ENCODE results near the gene CDC42BPA.

CDC42BPA gene

DNA sequence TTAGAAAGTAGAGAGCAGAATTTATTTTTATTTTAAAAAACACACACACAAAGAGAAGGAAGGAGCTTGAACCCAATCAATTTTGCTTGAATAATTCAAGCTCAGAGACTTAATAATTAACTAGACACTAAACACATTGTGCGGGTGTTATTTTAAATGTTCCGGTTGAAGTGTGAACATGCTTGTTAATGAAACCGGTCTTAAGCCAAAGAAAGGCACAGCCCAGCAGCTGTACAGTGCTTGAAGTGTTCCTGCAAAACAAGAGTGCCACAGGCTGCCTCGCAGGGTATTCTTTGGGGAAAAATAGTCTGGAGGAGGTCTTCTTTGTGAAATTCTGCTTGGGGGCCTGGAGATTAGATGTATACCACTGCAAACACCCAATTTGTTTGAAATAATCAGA lies 2.2 kb upstream of the CDC42BPA start:
- no peak for TF ChIP-seq Cebpa-rat (IDR thresholded peaks at IDR 0.05)
- H3K27ac ChIP-seq = no peak overlapping the region
- H3K4me1 ChIP-seq = peaks cover 20% of the 10 kb centered on the region
- no peak overlapping the region for H3K9ac ChIP-seq
- peaks cover 18% of the 10 kb centered on the region for H3K27me3 ChIP-seq
- no peaks in the 10 kb centered on the region for H3K9me3 ChIP-seq
- no peak overlapping the region for H3K4me2 ChIP-seq
- H4K20me1 ChIP-seq = peaks cover 12% of the 10 kb centered on the region
- H3K4me3 ChIP-seq = no peak overlapping the region
- no peaks in the 10 kb centered on the region for H3K36me3 ChIP-seq

DNA sequence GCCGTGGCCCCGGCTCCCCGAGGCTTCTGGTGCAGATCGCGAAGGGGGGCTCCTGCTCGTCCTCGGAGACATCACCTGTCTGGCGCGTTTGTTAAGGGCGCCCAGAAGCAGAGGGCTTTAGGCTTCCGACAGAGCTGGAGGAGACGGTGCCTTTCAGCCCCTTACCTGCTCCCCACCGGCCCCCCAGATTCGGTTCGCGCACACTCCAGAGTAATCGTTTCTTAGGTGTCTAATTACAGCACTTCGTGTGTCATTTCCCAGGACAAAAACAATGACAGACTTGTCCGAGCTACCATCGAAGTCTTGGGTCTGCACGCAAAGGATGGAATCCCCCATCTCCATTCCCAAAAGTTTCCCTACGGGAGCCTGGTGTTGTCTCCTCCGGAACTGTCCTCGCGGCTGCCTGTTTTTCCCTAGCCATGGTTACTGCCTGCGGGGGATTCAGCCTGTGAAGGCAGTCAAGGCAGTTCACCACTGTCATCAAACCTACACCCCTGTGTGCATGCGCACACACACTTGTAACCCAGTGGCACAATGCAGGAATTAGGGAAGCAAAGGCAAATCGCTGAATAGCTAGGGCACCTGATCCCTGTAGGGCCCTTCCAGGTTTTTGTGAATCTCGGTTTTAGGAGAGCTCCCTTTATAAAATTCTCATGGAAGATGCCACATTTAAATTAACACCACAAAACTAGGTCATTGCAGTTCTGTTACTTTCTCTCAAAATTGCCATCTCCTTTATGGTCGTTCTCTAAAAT lies 738 bp upstream of the CDC42BPA start:
- H3K36me3 ChIP-seq = no peaks in the 10 kb centered on the region
- peak overlapping the region; percentile 70; the same call in 1 of the 2 replicates for H3K27ac ChIP-seq
- no peak for TF ChIP-seq Cebpa-rat (IDR thresholded peaks at IDR 0.05)
- H3K4me1 ChIP-seq = peaks cover 29% of the 10 kb centered on the region
- H3K9me3 ChIP-seq = no peaks in the 10 kb centered on the region
- H4K20me1 ChIP-seq = peaks cover 12% of the 10 kb centered on the region
- peaks cover 18% of the 10 kb centered on the region for H3K27me3 ChIP-seq
- H3K4me3 ChIP-seq = peak overlapping the region; percentile 83
- H3K9ac ChIP-seq = peak overlapping the region; percentile 77
- H3K4me2 ChIP-seq = peak overlapping the region; percentile 82

DNA sequence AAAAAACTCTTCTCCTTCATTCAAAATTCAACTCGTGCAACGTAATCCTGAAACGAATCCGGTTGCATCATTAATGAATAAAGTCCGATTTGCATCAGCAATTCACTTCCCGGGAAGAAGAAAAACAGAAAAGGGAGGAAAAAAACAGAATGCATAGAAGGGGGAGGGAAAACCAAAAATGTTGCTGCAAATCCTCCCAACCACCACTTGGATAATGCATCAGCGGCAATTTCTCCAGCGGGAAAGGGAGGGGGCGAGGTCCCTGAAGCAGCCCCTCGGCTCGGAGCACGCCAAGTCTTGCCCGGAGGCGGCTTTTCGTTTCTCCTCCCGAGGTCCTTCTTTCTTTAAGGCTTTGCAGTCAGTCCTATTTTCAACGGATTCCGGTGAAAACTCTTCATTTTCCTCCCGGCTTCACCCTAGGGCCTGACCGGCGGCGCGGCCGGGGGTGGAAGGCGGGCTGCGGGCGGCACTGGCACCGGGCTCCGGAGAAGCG lies 723 bp downstream of the CDC42BPA start:
- H3K36me3 ChIP-seq = no peaks in the 10 kb centered on the region
- H3K4me3 ChIP-seq = peak overlapping the region; percentile 83
- TF ChIP-seq Cebpa-rat (IDR thresholded peaks at IDR 0.05) = no peak
- peak overlapping the region; percentile 77 for H3K9ac ChIP-seq
- H4K20me1 ChIP-seq = peaks cover 12% of the 10 kb centered on the region
- peaks cover 18% of the 10 kb centered on the region for H3K27me3 ChIP-seq
- H3K4me2 ChIP-seq = peak overlapping the region; percentile 82
- peak overlapping the region; percentile 70 for H3K27ac ChIP-seq
- no peaks in the 10 kb centered on the region for H3K9me3 ChIP-seq
- peaks cover 29% of the 10 kb centered on the region for H3K4me1 ChIP-seq

DNA sequence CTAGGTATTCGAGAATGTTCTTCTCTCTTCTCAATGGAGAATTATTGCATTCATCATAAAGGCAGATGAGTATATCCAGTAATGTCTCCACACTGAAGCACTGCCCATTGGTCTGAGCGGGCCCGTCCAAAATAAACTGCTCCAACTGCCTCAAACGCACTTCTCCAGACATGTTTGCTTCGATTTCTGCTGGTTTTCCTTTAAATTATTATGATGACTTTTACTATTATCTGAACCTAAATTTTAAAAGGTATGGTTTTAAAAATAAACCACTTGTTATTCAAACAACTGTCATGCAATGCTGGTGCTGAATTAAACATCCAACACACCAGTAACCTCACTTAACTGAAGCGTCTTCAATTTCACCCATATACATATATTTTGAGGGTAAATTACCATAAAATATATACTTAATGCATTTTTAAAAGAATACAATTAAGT lies 1.3 kb downstream of the CDC42BPA start:
- Histone ChIP-seq H3K36me3 (no peaks in the 10 kb centered on the region), H3K27me3 (peaks cover 18% of the 10 kb centered on the region), H4K20me1 (peaks cover 12% of the 10 kb centered on the region), H3K9ac (no peak overlapping the region), H3K4me2 (peak overlapping the region; percentile 82), H3K9me3 (no peaks in the 10 kb centered on the region), H3K27ac (no peak overlapping the region), H3K4me1 (peaks cover 29% of the 10 kb centered on the region), H3K4me3 (peak overlapping the region; percentile 83)
- no peak for TF ChIP-seq Cebpa-rat (IDR thresholded peaks at IDR 0.05)

DNA sequence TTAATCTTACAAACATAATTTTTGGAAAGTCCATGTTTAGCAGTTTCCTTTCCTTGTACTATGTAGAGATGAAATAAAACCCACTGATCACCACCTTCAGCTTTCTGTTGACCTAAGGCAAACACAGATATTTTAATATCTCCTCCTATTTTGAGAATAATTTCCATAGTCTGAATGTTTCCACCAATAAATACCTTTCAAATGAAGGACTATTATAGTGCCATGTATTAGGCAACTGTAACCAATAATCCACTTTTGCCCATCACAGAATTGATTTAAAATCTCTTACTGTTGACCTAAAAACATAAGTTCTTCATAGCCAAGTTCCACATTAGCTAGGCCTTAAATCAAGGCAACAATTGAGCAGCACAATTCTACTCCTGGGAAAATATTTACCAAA lies 1.8 kb downstream of the CDC42BPA start:
- Histone ChIP-seq H3K4me3 (peak overlapping the region; percentile 83), H3K27ac (no peak overlapping the region), H3K36me3 (no peaks in the 10 kb centered on the region), H3K4me2 (peak overlapping the region; percentile 82), H4K20me1 (peaks cover 12% of the 10 kb centered on the region), H3K9ac (no peak overlapping the region), H3K4me1 (peaks cover 29% of the 10 kb centered on the region), H3K9me3 (no peaks in the 10 kb centered on the region), H3K27me3 (peaks cover 18% of the 10 kb centered on the region)
- TF ChIP-seq Cebpa-rat (IDR thresholded peaks at IDR 0.05) = no peak

DNA sequence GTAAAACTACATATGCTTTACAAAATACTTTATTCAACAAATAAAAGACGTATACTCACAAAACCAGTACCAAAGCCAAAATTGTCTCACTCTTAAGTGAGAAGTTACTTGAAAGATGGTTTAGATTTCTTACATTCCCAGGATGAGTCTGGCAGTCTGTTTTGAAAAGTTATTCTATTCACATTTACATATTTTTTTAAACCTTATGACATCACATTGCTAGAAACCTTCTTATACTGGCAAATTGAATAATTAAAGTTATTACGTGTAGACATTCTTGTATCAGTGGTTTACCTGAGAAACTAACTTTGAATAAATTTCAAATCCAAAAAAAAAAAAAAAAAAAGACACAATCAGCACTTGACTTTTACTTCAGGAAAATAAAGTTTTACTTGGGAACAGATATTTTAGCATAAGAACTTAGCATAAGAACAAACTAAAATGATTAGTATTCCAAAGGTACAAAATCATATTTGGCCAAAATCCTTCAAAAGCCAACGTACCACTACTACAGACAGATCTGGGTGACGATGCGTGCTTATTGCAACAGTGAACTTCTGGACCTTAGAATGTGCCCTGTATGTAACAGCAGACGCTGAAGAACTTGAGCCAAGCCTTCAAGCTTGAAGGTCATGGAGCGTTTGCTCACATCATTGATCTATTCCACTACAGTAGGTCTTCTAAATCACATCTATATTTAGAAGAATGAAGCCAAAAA lies 2.5 kb downstream of the CDC42BPA start:
- peaks cover 15% of the 10 kb centered on the region for H3K27me3 ChIP-seq
- peak overlapping the region; percentile 82 for H3K4me2 ChIP-seq
- peak overlapping the region; percentile 83 for H3K4me3 ChIP-seq
- peaks cover 29% of the 10 kb centered on the region for H3K4me1 ChIP-seq
- no peak overlapping the region for H3K9ac ChIP-seq
- H4K20me1 ChIP-seq = peaks cover 12% of the 10 kb centered on the region
- TF ChIP-seq Cebpa-rat (IDR thresholded peaks at IDR 0.05) = no peak
- H3K36me3 ChIP-seq = no peaks in the 10 kb centered on the region
- no peak overlapping the region for H3K27ac ChIP-seq
- H3K9me3 ChIP-seq = no peaks in the 10 kb centered on the region

DNA sequence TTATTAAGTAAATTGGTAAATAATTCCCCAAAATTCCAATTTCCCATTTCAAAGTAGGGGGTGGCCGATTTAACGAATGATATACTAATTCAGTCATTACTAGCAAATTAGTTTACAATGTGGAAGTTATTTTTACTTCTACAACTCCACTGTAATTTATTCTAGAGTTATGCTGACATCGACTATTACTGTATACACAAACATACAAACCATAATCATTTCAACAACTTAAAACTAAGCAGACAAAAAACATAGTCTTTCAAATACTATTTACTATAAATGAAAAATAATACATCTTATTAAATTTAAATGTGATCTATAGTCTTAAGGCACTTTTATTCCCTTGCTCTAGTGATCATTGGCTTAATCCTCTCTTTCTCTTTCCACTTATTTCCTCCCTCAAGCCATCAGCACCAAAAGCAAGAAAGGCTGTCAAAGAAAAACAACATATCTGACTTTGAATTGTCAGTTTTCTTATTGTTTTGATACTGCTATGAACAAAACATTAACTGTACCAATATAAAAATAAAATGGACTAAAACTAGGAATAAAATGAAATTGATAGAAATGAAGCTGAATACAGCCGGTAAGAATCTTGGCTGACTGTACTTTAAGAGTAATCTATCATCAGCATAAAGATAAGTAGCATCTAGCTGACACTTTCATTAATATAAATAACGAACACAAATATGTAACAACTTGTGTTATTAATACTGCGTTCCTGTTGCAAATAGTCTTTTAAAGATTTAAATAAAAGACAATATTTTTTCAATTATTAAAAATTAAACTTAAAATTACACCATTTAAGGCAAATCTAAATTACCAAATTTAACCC lies 4.1 kb downstream of the CDC42BPA start:
- H3K9me3 ChIP-seq = no peaks in the 10 kb centered on the region
- H3K4me1 ChIP-seq = peaks cover 29% of the 10 kb centered on the region
- peaks cover 12% of the 10 kb centered on the region for H4K20me1 ChIP-seq
- H3K27ac ChIP-seq = no peak overlapping the region
- H3K27me3 ChIP-seq = peaks cover 11% of the 10 kb centered on the region
- no peaks in the 10 kb centered on the region for H3K36me3 ChIP-seq
- H3K4me2 ChIP-seq = peak overlapping the region; percentile 1; the same call in 1 of the 2 replicates
- no peak for TF ChIP-seq Cebpa-rat (IDR thresholded peaks at IDR 0.05)
- no peak overlapping the region for H3K4me3 ChIP-seq
- H3K9ac ChIP-seq = no peak overlapping the region

DNA sequence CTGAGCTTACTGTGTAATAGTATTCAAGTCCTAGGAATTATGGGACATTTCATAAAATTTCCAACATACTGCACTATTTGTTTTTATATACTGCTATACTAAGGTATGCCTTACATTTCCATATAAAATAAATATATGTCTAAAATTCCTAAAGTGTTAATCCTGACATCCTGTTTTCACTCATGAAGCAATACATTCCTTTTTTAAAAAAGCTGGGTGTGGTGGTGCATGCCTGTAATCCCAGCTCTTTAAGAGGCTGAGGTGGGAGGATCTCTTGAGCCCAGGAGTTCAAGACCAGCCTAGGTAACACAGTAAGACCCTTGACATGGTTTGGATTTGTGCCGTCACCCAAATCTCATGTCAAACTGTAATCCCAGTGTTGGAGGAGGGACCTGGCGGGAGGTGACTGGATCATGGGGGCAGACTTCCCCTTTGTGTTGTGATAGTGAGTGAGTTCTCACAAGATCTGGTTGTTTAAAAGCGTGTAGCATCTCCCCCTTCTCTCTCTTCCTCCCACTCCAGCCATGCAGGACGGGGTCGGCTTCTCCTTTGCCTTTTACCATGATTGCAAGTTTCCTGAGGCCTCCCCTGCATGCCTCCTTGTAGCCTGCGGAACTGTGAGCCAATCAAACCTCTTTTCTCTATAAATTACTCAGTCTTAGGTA lies 5.8 kb downstream of the CDC42BPA start:
- Histone ChIP-seq H3K27ac (no peak overlapping the region), H3K4me2 (no peak overlapping the region), H3K4me3 (no peak overlapping the region)

More for the DNA sequence above, 5.8 kb downstream of the CDC42BPA start:
- peaks cover 3% of the 10 kb centered on the region; the same call in 1 of the 2 replicates for H3K27me3 ChIP-seq
- TF ChIP-seq Cebpa-rat (IDR thresholded peaks at IDR 0.05) = no peak
- H3K9ac ChIP-seq = no peak overlapping the region
- H3K4me1 ChIP-seq = peaks cover 34% of the 10 kb centered on the region
- H4K20me1 ChIP-seq = peaks cover 12% of the 10 kb centered on the region
- no peaks in the 10 kb centered on the region for H3K36me3 ChIP-seq
- no peaks in the 10 kb centered on the region for H3K9me3 ChIP-seq

All from BLaER1 (cell line).